HepG2 (cell line): Measurements from ENCODE around the gene METTL14. TPM values are rescaled to one million over a fixed set of nuclear protein-coding genes. Genes with fewer than 3 reads are reported as not detected.

Source experiments
- ATF1 ChIP-seq: IDR thresholded peaks from 2 replicates; pipeline ENCODE4 v1.6.1; 2016; ENCODE audit warnings: mild to moderate bottlenecking, control low read depth
- CCAR2 ChIP-seq: fragments of 200-400 bp; formaldehyde crosslinking; optimal IDR thresholded peaks from 2 replicates; pipeline ENCODE3; 2018; ENCODE audit warnings: low read depth, mild to moderate bottlenecking, low read length, moderate library complexity
- FOXA1 ChIP-seq, 2 experiments: fragments of 450-650 bp in 1 of 2; sonication (generic) in 1 of 2; formaldehyde crosslinking in 1 of 2; IDR thresholded peaks; 2 replicates each; pipeline versions ENCODE4 v1.4.0 to v1.6.1; 2016 to 2020; ENCODE audit warnings: missing genetic modification reagents in 1 of 2
- JARID2 ChIP-seq: sonication (generic); formaldehyde crosslinking; IDR thresholded peaks from 2 replicates; pipeline ENCODE4 v1.8.1; 2023; ENCODE audit warnings: missing genetic modification reagents, inconsistent platforms; ENCODE audit not compliant: insufficient replicate concordance
- KAT8 ChIP-seq: IDR thresholded peaks from 2 replicates; pipeline ENCODE4 v1.6.1; 2016; ENCODE audit warnings: missing genetic modification reagents, missing compliant biosample characterization
- KDM5A ChIP-seq: fragments of 200-600 bp; sonication (generic); IDR thresholded peaks from 2 replicates; pipeline ENCODE4 v1.7.0; 2018; ENCODE audit warnings: antibody characterized with exemption, mild to moderate bottlenecking, low read length, borderline replicate concordance
- KDM6A ChIP-seq: IDR thresholded peaks from 2 replicates; pipeline ENCODE4 v1.6.1; 2016; ENCODE audit warnings: low read depth
- NR3C1 ChIP-seq: sonication (generic); formaldehyde crosslinking; IDR thresholded peaks from 2 replicates; pipeline ENCODE4 v1.4.0; 2020; ENCODE audit warnings: missing genetic modification reagents
- PHF8 ChIP-seq: sonication (generic); formaldehyde crosslinking; IDR thresholded peaks from 2 replicates; pipeline ENCODE4 v1.5.0; 2020; ENCODE audit warnings: missing genetic modification reagents
- PRDM10 ChIP-seq: sonication (generic); formaldehyde crosslinking; IDR thresholded peaks from 2 replicates; pipeline ENCODE4 v1.4.0; 2020; ENCODE audit warnings: low read depth, missing genetic modification reagents
- RARA ChIP-seq: IDR thresholded peaks from 2 replicates; pipeline ENCODE4 v1.6.1; 2016; ENCODE audit warnings: missing genetic modification reagents, missing compliant biosample characterization
- REPIN1 ChIP-seq: sonication (generic); formaldehyde crosslinking; IDR thresholded peaks from 2 replicates; pipeline ENCODE4 v1.8.0; 2022; ENCODE audit warnings: missing genetic modification reagents, low read depth, mild to moderate bottlenecking, borderline replicate concordance
- SIN3A ChIP-seq: IDR thresholded peaks from 2 replicates; pipeline ENCODE4 v1.6.1; 2011; ENCODE audit warnings: low read depth, mild to moderate bottlenecking, control low read depth, low read length, borderline replicate concordance
- SOX6 ChIP-seq, 2 experiments: fragments of 450-650 bp in 1 of 2; sonication (generic) in 1 of 2; formaldehyde crosslinking in 1 of 2; IDR thresholded peaks; 2 replicates each; pipeline versions ENCODE4 v1.4.0 to v1.6.1; 2017 to 2020; ENCODE audit warnings: antibody characterized with exemption in 1 of 2, mild to moderate bottlenecking in 1 of 2, missing genetic modification reagents in 1 of 2
- TRIM22 ChIP-seq: fragments of 450-650 bp; IDR thresholded peaks from 2 replicates; pipeline ENCODE4 v1.6.1; 2017
- ZNF180 ChIP-seq: sonication (generic); formaldehyde crosslinking; IDR thresholded peaks from 2 replicates; pipeline ENCODE4 v1.4.0; 2020; ENCODE audit warnings: low read depth, missing genetic modification reagents, borderline replicate concordance
- ZNF335 ChIP-seq: sonication (generic); formaldehyde crosslinking; IDR thresholded peaks from 2 replicates; pipeline ENCODE4 v1.4.0; 2020; ENCODE audit warnings: missing genetic modification reagents
- ZNF343 ChIP-seq: sonication (generic); formaldehyde crosslinking; IDR thresholded peaks from 2 replicates; pipeline ENCODE4 v1.4.0; 2020; ENCODE audit warnings: mild to moderate bottlenecking, missing genetic modification reagents
- ZNF354B ChIP-seq: sonication (generic); formaldehyde crosslinking; IDR thresholded peaks from 2 replicates; pipeline ENCODE4 v1.8.0; 2022; ENCODE audit warnings: mild to moderate bottlenecking, missing genetic modification reagents
- ZNF367 ChIP-seq: sonication (generic); formaldehyde crosslinking; IDR thresholded peaks from 2 replicates; pipeline ENCODE4 v1.4.0; 2020; ENCODE audit warnings: missing genetic modification reagents, borderline replicate concordance
- ZNF558 ChIP-seq: sonication (generic); formaldehyde crosslinking; IDR thresholded peaks from 2 replicates; pipeline ENCODE4 v1.9.0; 2022; ENCODE audit warnings: mild to moderate bottlenecking, missing genetic modification reagents, borderline replicate concordance
- ZNF564 ChIP-seq: sonication (generic); formaldehyde crosslinking; IDR thresholded peaks from 2 replicates; pipeline ENCODE4 v1.8.1; 2023; ENCODE audit warnings: mild to moderate bottlenecking, missing genetic modification reagents
- ZNF878 ChIP-seq: sonication (generic); formaldehyde crosslinking; IDR thresholded peaks from 2 replicates; pipeline ENCODE4 v1.8.1; 2023; ENCODE audit warnings: mild to moderate bottlenecking, missing genetic modification reagents, moderate library complexity
- polyA plus RNA-seq, 8 experiments: library from polyadenylated mRNA; depleted of rRNA in 3 of 8; stranded (reverse) in 7 of 8; unstranded in 1 of 8; fragments of >200 nt; fragmentation: Illumina TruSeq in 4 of 8; extraction: Trizol in 4 of 8; gene quantifications; 2 replicates each; pipeline versions ENCODE4 v1.2.1 to v1.2.3, GENCODE V29; 2011 to 2016; ENCODE audit warnings: low read depth in 4 of 8, missing spikeins in 1 of 8, mixed read lengths in 1 of 8; ENCODE audit not compliant: insufficient read depth in 1 of 8
- total RNA-seq, 5 experiments: library from RNA; depleted of rRNA; stranded (reverse); fragments of >200 nt; fragmentation: Illumina TruSeq; extraction: Trizol; gene quantifications; 2 replicates each; pipeline ENCODE4 v1.2.3, GENCODE V29; 2016; ENCODE audit warnings: low read depth in 1 of 5
- TF ChIP-seq, protein P1 (sequence below): sonication (generic); formaldehyde crosslinking; IDR thresholded peaks from 2 replicates; pipeline ENCODE4 v1.4.0; 2020; ENCODE audit warnings: low read depth, mild to moderate bottlenecking, missing genetic modification reagents

The METTL14 gene
- total and polyA plus RNA-seq, 2 of the 13 experiments (the other 11 are each of a cell fraction or from before 2014, with no cell fraction given): 11.6 to 44.9 TPM

- TF ChIP-seq KDM5A: peak; percentile 94
- TF ChIP-seq ZNF354B (CRISPR knock-in tag): no peak
- TF ChIP-seq ZNF878 (CRISPR knock-in tag): no peak
- no peak for TF ChIP-seq ZNF180 (CRISPR knock-in tag)
- TF ChIP-seq ZNF558 (CRISPR knock-in tag): no peak
- TF ChIP-seq JARID2 (CRISPR knock-in tag): peak; percentile 56
- TF ChIP-seq ZNF343: no peak; the same call in 1 of the 2 replicates
- no peak for TF ChIP-seq FOXA1 (IDR thresholded peaks at IDR 0.05)
- TF ChIP-seq FOXA1 (CRISPR knock-in tag; IDR thresholded peaks at IDR 0.05): no peak
- TF ChIP-seq KDM6A (CRISPR knock-in tag): no peak
- peak; percentile 84; the same call in 1 of the 2 replicates for TF ChIP-seq ZNF335 (CRISPR knock-in tag)
- TF ChIP-seq TRIM22: no peak
- TF ChIP-seq CCAR2: no peak
- TF ChIP-seq PRDM10 (CRISPR knock-in tag): 0 out of 2 replicates have a peak, but pooled peaks have one; percentile 29
- TF ChIP-seq REPIN1 (CRISPR knock-in tag): 0 out of 2 replicates have a peak, but pooled peaks have one; percentile 26
- TF ChIP-seq ZNF367 (CRISPR knock-in tag): no peak
- TF ChIP-seq, protein P1, sequence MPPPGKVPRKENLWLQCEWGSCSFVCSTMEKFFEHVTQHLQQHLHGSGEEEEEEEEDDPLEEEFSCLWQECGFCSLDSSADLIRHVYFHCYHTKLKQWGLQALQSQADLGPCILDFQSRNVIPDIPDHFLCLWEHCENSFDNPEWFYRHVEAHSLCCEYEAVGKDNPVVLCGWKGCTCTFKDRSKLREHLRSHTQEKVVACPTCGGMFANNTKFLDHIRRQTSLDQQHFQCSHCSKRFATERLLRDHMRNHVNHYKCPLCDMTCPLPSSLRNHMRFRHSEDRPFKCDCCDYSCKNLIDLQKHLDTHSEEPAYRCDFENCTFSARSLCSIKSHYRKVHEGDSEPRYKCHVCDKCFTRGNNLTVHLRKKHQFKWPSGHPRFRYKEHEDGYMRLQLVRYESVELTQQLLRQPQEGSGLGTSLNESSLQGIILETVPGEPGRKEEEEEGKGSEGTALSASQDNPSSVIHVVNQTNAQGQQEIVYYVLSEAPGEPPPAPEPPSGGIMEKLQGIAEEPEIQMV (CRISPR knock-in tag): peak; percentile 95
- TF ChIP-seq NR3C1 (CRISPR knock-in tag): no peak
- TF ChIP-seq PHF8 (CRISPR knock-in tag): peak; percentile 85
- peak; percentile 97 for TF ChIP-seq ATF1 (CRISPR knock-in tag)
- peak; percentile 98 for TF ChIP-seq KAT8 (CRISPR knock-in tag)
- TF ChIP-seq RARA: no peak
- peak; percentile 44; the same call in 1 of the 2 replicates for TF ChIP-seq SIN3A
- TF ChIP-seq SOX6 (IDR thresholded peaks at IDR 0.05): no peak
- TF ChIP-seq SOX6 (CRISPR knock-in tag; IDR thresholded peaks at IDR 0.05): no peak
- no peak for TF ChIP-seq ZNF564 (CRISPR knock-in tag)
These were observed at the start of gene METTL14 (continued) for GRCh38 chr4:118684873-118685811.
